Measurements from ENCODE around the gene DEPDC7.
"Not testable (repeated sequence)": the region's sequence is repeated elsewhere in the genome, so short reads cannot be mapped to it uniquely, and the experiment has no call there.

The DEPDC7 gene

DNA sequence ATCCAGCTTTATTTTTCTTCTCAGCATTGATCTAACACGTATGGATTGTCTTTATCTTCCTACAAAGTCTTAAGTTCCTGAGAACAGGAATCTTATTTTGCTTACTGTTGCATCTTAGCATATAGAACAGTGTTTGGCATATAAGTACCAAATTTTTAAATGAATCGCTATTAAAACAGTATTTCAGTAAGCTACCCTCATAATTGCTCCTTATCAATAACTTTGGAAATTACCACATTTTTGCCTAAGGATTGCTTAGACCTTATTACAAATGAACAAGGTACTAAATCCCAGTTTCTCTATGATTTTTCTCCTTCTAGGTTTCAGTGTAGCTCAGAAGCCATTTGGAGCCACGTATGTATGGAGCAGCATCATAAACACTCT, 9.7 kb downstream of the DEPDC7 start:
- no peak for DNase-seq (ENCODE audit: low read depth)

DNA sequence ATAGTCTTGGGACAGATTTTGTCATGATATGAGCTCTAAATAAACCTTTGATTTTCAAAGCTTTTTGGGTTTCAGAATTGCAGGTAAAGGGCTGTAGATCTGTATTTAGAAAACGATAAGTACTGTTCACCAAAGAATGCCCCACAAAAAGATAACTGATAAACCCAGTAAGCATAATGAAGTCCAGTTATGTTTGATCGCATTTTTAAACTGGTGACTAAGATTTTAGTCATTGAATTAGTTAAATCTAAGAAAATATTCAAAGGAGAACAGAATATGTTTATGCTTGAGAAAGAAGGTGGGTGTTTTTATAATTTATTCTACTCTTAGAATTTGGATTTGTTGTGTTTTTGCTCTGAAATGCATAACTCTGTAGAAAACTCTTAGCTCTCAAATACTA, 11.6 kb downstream of the DEPDC7 start:
- DNase-seq (ENCODE audit: low read depth), result peak; percentile 25

DNA sequence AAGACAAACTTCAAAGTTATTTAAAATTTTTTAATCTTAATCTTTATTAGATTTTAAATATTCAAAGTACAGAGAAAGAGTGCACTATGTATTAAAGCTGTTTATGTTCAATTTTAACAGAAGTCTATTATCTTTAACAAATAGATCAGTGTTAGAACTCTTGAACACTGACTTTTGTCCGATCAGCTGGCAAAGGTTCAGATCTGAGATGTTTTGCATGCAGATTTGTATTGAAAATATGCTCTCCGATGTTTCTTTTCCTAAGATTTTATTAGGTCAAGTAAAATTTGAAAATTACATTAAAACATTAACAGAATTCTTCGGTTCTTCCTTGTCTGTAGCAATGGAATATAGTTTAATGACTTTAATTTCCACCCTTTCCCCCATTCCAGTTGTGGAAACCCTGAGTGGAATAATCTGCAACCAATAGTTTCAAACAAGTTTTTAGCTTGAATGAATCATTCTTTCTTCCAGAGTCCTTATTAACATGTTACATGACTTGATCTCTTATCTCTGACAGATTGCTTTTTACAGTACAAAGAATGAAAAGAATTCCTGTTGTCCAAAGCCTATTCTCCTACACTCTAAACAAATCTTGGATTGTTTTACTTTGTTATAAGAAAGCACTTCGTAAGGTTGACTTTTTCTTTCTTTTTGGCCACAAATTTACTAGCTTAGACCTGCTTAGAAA, 12.3 kb downstream of the DEPDC7 start:
- peak; percentile 63 for DNase-seq (ENCODE audit: low read depth)

DNA sequence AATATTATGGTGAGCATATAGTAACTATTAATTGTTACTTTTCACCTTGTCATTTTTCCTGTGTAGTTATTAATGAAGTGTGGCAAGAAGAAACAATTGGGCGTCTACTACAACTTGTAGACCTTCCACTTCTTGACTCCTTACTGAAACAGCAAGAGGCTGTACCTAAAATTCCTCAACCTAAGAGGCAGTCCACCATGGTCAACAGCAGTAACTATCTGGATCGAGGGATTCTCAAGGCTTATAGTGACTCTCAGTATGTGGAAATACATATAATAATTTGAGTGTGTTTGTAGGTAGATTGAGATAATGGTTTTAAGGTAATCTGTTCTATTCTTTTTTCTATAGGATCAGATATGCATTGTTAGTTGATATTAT, 12.8 kb downstream of the DEPDC7 start:
- DNase-seq (ENCODE audit: low read depth), result no peak

DNA sequence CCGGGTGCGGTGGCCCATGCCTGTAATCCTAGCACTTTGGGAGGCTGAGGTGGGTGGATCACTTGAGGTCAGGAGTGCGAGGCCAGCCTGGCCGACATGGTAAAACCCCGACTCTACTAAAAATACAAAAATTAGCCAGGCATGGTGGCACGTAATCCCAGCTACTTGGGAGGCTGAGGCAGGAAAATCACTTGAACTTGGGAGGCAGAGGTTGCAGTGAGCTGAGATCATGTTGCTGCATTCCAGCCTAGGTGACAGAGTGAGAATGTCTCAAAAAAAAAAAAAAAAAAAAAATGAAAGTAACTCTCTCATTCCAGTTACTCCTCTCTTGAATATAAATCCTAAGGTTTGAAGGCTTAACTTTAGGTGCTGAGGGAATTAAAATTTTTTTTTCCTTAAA, 13.5 kb downstream of the DEPDC7 start:
- peak; percentile 32 for DNase-seq (ENCODE audit: low read depth)

DNA sequence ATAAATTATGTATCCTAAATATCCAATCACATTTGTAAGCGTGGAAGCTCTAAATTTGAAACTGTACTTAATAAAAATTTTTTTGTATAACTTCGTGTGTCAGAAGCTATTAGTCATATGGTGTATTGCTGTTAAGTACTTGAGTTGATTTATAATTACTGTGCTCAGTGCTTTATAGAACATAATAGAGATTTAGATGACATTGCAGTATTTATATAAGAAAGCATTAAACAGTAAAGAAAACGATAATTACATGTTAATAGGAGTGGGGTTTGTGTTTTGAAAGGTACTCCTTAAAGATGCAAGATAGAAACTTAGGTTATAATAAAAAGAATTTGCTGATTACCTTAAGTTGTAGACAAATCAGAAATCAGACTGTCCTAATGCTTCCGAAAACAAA, 17.8 kb downstream of the DEPDC7 start:
- DNase-seq (ENCODE audit: low read depth), result no peak

DNA sequence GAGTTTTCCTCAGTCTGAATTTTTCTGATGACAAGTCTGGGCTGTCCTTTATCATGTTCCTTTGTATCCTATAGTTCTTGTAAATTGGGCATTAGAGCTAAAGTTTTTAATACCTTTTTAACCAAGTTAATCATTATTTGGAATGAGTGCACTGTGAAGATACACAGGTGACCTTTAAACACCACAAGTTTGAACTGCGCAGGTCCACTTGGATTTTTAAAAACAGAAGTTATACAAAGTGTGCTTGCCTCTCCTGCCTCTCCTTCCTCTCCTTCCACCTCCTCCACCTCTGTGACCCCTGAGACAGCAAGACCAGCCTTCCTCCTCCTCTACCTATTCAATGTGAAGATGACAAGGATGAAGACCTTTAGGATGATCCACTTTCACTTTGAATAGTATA, 19.3 kb downstream of the DEPDC7 start:
- no peak for DNase-seq (ENCODE audit: low read depth)

DNA sequence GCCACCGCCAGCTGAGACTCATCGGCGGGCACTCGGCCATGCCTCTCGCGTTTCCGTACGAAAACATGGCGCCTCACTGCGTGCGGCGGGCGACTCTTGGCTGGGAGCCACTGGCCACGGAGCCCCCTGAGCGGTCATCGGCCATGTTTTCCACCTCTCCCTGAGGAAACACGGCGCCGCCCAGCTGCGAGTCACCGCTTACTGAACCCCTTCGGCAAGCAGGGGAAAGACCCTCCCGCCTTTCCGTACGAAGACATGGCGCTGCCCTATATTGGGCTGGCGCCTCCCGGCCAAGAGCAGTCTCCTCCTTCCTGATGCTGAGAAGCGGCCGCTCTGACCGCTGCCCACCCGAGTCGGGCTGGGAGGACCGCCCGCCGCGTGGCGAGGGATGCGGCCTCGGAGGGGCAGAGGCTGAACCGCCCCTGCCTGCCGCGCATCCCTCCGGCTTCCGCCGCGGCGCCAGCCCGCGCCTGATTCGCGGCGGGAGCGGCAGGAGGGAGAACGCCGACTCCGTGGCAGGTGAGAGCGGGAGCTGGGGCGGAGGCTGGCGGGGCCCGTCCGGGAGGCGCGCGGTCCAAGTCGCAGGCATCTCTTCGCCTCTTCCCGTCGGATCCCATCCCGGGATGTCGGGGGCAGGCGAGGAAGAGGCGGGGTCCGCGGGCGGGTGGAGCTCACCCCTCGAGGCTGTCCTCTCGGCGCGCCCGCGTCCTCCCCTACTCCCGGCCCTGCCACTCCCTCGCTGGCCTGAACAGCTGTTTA, 23.8 kb downstream of the DEPDC7 start, which contains the start of gene TCP11L1:
TCP11L1 (plus strand) TSS at position 299 of the 759 bp plus-strand sequence. CDS start 4,202 bp downstream, outside the sequence.
- DNase-seq (ENCODE audit: low read depth), result peak; percentile 94

DNA sequence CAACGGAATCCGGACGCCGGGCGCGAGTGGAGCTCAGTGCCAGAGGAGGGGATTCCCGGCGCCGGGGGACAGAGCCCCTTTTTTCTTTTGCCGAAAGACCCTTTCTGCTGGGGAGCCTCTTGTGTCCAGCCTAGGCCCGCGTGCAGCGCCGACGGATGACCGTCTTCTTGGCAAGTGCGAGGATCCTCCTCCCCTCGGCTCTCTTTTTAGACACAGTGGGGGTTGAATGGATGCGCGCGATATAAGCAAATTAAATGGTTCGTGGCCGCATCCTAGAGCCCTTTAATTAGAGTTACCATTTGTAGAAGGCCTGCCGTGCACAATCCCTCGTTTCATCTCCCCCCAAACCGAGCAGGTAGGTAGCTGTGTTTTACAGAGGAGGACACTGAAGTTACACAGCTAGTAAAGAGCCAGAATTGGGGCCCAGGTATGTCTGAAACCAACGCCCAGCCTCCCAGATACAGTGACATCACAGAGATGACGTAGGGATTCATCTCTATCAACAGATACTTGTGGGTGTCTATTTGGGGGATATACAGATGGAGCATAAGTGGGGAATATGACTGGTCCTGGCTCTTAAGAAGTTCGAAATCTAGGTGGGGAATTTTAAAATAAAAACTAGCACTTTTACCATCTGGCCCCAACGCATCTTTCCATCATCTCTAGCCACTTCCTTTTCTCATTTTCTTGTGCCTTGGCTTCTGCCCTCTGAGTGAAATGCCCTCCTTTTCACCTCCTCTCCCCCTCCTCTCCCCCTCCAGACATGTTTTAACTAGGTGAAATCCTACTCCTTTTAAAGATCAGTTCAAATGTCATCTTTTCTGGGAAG, 24.6 kb downstream of the DEPDC7 start:
- DNase-seq (ENCODE audit: low read depth), result peak; percentile 27

DNA sequence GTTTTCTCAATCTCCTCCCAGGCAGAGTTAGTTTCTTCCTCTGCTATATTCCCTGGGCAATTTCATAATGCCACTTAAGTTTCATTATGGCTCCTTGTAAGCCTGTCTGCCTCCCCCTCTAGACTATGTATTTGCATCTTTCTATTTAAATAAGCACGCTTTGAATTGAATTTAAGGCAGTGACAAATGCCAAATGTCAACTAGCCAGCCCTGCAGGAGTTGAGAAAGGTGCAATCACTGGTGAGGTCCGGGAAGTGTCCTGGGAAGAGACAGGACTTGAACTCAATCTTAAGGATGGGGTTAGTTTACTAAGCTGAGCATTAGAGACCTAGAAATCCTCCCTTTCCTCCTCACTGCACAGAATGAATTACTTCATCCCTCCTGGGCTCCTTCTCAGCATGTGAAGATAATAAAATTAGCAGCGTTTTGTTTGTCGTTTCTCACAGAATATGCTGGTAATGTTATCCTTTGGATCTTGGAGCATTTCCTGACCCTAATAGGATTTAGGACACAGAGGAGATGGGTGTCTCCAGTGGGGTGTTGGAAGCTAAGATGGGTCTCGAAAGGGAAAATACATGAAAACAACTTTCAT, 25.3 kb downstream of the DEPDC7 start:
- no peak for DNase-seq (ENCODE audit: low read depth)

DNA sequence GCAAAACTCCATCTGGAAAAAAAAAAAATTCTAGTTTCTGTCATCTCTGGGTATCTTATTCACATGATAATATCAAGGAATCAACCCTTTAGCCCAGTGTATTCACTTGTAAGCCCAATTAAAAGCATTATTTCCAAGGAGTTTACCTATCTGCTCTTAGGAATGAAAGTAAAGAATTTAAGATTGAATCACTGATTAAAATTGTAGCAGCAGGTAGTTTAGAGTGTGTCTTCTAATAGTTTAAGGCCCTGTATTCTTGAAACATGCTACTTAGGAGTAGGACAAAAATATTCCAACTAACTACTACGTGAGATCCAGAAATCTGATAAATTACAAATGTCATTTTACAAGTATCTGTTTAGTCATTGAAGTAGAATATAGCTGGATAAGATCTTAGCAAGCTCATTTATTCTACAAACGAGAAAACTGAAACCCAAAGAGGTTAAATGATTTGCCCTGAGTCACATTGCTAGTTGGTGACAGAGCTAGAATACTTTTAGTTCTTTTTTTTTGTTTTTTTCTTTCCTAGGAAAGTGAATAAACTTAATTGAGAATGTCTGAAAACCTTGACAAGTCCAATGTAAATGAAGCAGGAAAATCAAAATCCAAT, 27.6 kb downstream of the DEPDC7 start:
- peak; percentile 80 for DNase-seq (ENCODE audit: low read depth)

DNA sequence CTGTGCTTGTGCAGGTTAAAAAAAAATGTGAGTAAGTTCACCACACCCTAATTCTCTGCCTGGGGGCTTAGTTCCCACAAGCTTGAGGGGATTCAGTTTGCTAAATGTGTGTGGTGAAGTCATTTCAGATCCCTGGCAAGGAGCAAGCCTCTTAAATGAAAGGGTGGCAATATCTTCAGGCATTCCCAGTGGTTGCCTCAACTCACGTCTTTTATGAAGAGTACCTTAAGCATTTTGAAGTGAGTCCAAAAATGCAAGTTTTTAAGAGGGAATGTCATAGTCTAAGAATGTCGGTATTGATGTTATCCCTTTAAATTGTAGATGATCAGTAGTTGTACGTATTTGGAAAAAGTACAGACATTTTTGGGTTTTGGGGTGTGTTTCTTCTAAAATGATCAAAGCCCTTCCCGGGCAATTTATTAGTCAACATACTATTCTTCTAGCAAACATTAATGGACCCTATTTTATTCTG, 28.6 kb downstream of the DEPDC7 start:
- DNase-seq (ENCODE audit: low read depth), result peak; percentile 87

DNA sequence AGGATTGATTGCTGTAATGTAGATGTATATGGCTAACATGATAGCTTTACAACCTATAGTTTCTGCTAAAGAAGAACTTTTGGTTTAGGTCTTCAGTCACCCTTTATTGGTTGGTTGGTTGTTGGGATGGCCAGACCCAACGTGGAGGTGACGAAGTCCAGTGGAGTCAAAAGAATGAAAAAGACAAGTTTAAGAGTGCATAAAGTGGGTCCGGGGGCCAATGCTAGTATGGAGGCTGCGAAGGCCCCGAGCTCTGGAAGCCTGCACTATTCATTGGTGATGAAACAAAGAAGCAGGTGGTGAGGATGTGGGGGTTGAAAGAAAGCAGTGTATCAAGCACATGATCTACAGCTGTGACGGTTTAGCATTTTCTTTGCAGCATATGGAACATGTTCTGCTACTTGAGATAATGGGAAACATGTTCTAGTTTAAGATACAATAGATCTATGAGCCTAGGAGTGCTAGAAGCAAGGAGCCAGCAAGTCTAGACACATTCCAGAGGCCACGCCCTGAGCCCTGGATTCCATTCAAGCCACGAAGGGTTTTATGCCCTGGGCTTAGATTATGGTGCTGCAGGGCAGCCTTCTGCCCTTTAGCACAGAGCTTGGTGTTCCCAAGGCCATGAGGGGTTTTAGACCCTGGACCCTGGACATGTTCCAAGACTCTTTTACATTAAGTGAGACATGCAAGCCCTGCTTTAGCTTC, 30.0 kb downstream of the DEPDC7 start:
- peak; percentile 56 for DNase-seq (ENCODE audit: low read depth)

DNA sequence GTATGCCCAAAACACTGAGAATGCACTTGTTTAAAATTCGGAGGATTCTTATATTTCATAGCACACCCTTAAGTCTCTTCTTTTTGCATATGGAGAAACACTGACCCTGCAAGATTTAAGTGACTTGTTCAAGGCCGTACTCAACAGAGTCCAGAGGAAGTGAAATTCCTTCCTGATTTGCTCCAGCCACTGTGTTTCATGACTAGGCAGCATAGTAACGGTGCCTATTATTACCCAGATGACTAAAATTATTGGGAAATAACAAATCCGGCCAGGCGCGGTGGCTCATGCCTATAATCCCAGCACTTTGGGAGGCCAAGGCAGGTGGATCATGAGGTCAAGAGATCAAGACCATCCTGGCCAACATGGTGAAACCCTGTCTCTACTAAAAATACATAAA, 33.0 kb downstream of the DEPDC7 start:
- not testable (repeated sequence) for DNase-seq (ENCODE audit: low read depth)

DNA sequence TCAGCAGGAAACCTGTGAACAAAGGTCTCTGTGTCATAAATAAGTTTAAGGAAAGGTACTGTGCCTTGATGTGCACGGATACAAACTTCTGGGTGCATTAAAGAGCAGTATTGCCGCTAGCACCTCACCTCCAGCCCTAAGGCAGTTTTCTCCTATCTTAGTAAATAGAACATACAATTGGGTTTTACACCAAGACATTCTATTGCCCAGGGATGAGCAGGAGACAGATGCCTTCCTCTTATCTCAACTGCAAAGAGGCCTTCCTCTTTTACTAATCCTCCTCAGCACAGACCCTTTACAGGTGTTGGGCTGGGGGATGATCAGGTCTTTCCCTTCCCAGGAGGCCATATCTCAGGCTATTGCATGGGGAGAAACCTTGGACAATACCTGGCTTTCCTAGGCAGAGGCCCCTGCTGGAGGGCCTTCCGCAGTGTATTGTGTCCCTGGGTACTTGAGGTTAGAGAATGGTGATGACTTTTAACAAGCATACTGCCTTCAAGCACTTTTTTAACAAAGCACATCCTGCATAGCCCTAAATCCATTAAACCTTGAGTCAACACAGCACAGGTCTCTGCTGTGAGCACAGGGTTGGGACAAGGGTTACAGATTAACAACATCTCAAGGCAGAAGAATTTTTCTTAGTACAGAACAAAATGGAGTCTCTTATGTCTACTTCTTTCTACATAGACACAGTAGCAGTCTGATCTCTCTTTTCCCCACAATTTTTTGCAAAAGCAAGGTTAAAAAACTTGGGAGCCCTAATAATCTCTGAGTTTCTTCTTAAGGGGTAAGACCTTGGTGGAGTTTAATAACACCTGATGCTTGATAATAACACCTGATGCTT, 34.1 kb downstream of the DEPDC7 start:
- not testable (repeated sequence) for DNase-seq (ENCODE audit: low read depth)

DNA sequence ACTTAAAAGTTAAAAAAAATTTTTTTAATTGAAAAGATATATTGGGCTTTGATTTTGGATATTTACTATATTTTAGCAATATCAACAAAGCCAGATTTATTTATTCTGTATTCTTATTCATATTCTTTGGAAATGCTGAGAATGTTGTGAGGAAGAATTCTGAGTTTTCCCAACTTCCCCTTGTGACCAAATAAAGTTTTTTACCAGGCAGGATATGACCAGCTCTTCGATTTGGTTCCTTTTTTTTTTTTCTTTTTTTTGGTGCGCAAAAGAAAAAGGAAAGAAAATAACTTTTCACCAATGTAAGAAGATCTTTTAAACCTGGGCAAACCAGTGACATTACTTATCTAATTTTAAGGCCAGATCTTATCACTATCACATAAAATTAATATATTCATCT, 36.6 kb downstream of the DEPDC7 start:
- DNase-seq (ENCODE audit: low read depth), result no peak

DNA sequence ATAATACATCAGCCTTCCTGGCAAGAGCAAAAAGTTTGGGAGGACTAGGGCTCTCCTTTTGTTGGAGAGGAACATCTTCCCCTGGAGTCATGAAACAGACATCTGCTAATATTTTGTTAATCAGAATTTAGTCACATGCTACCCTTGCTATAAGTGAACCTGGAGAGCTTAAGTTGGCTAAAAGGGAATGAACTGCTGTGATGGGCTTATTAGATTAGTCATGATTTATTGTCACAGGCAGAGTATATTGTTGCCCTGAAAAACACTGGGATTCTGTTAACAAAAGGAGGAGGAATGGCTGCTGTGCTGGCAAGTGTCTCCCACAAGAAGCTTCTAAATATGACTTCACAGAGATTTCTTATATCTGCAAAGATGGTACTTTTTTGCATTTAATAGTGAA, 39.7 kb downstream of the DEPDC7 start:
- DNase-seq (ENCODE audit: low read depth), result no peak

DNA sequence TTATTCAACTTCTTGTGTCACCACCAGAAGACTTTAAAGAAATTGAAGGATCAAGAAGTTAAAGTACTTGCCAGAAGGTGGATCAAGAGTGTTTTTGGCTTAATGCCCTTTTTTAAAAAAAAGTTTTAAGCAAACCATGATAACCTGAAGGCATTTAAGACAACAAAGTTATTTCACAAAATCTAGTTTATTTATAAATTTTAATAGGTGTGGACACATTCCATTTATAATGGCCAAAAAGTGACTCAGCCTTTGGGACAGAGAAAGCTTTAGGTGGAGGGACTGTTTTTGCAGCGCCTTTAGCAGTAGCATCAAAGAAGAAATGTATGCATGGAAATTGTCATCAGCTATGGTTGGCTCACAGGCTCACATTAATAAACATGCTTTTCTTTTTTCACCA, 41.6 kb downstream of the DEPDC7 start:
- no peak for DNase-seq (ENCODE audit: low read depth)

DNA sequence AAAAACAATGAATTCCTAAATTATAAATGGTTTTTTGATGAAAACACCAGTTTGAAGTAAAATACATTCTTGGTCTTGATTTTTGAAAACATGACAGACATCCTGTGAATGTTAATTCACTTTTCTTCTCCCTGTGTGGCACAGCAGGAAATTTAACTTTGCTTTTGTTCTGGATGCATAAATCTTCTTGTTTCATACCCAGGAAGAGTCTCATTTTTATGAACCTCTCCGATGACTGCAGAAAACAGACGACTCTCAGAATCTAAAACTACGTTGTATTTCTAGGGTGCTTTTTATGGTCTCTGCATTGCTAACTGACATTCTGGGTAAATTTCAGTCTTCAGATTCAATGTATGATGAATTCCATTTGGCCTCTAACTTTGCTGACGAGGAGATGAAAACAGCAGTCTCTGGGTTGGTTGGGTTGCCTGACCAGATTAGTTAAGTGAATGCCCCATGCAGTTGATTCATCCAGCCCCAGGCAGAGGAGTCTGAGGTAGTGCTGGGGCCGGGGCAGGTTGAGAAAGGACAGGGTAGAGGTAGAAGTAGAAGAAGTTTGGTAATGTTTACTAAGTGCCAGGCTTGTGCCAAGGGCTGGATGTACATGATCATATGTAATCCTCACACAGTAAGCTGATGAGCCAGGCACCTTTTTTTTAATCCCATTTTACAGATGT, 43.8 kb downstream of the DEPDC7 start:
- DNase-seq (ENCODE audit: low read depth), result no peak

DNA sequence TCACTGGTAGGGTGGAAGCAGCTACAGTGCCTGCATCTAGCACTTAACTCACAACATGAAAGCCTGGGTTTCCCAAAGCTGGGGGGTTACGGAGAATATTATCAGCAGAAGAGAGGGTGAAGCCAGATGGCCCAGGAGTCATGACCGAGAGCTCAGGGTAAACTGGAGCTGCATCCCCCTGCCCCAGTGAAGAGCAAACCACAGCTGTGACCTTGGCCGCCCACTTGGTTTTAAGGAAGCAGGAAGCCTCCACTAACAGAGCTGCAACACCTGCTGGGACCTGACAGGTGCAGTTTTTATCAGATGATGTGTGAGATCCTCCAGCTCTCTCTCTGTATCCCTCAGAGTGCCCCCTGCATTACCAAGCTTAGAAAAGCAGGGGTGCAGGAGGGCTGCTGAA, 44.6 kb downstream of the DEPDC7 start:
- DNase-seq (ENCODE audit: low read depth), result no peak

All from EH (cell line).